ENCODE data around the gene FANK1.
A peak's percentile ranks its signal among the peaks of the same experiment; 100 is the strongest.

Gene FANK1

DNA sequence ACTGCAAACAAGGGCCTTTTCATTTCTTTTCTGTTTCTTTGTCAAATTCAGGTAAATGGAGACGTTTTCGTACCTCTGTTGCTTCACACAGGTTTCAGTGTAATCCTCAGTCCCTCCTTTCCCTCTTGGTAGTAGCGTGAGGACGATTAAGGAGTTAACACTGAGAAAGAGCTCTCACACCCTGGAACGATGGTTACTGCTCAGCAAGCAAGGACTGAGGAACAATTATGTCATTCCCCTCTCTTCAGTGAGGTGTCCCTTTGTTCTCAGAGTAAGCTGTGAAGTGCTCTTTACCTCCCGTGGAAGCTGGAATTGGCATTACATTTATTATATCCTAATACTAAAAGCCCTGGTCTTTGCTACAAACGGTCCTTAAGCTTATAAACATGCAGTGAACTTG is 95.9 kb downstream of the FANK1 start:
- DNase-seq, result no peak

- no peak for DNase-seq
Observed at GRCh38 chr10:125994601-125995000, 98.2 kb downstream of the FANK1 start.

GRCh38 chr10:125995726-125996304 is 99.5 kb downstream of the FANK1 start:
- DNase-seq, result no peak

GRCh38 chr10:125997586-125997985 is 101.2 kb downstream of the FANK1 start:
- DNase-seq, result no peak

DNA sequence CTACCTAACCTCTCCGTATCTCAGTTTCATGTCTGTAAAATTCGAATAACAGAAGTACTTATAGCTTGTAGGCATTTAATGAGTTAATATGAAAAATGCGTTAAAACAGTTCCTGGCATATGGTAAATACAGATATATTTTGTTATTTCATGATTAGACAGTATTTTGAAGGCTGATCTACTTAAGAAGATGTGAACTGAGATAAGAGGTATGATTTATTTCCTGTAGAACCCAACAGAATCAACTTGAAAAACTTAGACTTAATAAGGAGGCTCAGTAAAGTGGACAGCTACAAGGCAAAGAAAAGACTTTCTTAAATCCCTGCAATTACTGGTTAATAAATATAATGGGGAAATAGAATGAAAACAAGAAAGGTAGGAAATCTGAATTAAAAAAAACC is 103.3 kb downstream of the FANK1 start:
- DNase-seq, result no peak

DNA sequence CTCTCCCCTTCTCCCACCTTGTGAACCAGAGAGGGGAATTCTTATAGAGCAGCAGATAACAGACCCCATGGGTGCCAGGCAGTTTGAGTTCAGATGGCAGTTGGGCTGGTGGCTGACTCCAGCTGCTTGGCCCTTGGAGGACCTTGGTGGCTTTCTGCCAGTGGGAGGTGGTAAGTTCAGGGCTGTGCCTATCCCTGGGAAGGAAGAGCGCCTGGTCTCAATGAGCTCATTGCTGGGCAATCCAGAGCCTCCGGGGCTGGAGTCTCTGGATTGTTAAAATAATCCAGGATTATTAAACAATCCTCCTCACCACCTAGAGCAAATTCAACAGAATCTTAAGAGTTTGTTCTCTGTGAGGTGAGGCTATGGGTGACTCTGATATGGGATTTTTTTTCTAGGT is 105.2 kb downstream of the FANK1 start:
- DNase-seq, result no peak

- no peak for DNase-seq
Observed at GRCh38 chr10:126004752-126005151, 108.4 kb downstream of the FANK1 start.

DNA sequence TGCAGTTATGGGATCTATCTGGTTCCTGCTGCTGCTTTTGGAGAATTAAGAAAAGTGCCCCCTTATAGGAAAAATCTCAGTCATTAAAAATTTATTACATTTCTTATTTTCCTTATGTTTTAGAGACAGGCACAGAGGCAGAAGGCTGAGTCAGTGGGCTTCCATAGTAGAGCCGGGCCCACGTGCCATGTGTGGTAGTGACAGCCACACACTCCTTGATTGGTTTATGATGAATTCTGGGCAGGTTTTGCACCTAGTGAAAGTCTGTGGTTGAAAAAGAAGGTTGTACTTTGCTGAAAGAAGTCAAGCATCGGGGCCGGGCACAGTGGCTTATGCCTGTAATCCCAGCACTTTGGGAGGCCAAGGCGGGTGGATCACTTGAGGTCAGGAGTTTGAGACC is 109.9 kb downstream of the FANK1 start:
- DNase-seq, result no peak

DNA sequence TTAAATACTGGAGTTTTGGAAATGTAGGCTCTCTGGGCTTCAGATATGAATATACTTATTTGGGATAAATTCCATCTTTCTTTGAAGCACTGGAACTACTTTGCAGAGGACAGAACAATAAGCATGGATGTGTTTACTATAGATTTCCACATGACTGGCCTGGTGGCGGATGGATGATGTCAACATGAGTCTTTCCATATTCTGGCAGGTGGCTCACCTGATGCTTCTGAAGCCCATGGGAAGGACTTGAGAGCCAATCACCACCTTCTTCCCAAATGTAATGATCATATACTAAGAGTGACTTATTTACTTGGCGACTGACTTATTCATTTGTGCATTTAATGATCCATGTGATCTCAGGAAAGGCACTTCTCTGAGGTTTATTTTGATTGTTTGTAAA is 110.5 kb downstream of the FANK1 start:
- DNase-seq, result no peak

- no peak for DNase-seq
Observed at GRCh38 chr10:126009650-126010049, 113.3 kb downstream of the FANK1 start.

GRCh38 chr10:126011995-126012394 is 115.6 kb downstream of the FANK1 start:
- DNase-seq, result no peak

GRCh38 chr10:126012485-126012884 is 116.1 kb downstream of the FANK1 start:
- DNase-seq, result no peak

DNA sequence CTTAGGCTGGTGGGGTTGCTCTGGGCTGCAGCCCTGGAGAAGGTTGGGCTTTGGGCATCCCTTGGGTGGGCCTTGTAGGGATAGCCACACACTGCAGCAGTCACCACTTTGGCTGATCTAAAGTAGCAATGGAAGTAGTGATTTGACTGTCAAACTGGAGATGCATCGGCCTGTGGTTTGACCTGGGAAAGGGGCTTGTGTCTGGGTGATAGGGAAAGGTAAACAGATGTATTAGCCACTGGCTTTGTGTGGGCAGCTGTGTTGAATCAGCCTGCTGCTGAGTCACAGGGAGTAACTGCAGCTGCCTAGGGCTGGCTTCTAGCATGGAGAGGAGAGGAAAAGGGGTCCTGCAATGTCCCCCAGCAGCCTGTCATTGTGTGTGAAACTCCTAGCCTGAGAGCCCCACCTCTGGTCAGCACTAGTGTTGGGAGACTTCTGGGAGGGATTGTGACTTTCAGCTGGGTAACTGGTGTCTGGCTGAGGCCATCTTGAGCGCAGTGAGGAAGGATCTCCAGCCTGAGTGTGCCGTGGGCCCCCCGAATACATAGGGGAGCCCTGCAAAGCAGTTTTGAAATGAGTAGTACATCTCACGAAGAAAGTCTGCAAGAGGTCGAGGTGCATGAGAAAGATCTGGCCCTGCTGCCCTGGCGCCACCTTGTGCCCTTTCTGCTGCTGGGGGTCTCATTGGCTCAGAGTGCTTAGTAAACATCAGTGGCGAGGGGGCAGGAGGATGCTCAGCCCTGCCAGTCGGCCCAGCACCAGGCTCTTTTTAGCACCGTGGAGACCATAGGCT is 117.3 kb downstream of the FANK1 start:
- DNase-seq, result peak; percentile 49

DNA sequence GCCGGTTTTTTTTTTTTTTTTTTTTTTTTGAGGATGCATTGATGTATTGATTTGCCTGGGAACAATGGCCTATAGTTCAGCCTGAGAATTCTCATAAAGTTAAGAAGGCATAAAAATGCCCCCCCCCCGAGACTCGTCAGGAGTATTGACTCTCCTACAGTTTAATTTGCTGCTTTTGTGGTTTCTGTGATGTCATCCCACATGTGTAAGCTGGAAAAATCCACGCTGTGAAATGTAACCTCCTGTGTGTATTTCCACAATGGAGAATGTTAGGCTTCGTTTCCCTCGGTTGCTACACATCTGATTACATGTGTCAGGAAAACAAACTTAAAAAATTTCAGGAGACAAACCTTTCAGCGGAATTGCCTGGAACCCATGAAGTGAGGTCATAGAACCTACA is 117.9 kb downstream of the FANK1 start:
- DNase-seq, result no peak

DNA sequence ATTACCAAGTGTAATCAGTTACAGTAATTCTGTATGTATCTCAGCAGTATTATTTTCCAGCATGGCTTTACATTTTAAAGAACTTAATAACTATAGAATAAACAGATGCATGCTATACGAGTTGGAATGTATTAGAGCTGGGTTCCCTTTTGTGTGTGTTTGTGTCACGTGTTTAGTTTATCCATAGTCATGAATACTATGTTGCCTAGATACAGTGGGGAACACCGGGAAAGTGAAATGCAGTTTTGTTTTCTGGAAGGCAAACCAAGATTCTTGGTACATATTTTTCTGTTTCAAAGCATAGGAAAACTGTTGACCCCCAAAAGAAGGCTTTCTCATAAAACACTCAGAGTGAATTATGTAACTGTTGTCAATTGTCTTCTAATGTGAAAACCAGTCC is 119.0 kb downstream of the FANK1 start:
- no peak for DNase-seq

DNA sequence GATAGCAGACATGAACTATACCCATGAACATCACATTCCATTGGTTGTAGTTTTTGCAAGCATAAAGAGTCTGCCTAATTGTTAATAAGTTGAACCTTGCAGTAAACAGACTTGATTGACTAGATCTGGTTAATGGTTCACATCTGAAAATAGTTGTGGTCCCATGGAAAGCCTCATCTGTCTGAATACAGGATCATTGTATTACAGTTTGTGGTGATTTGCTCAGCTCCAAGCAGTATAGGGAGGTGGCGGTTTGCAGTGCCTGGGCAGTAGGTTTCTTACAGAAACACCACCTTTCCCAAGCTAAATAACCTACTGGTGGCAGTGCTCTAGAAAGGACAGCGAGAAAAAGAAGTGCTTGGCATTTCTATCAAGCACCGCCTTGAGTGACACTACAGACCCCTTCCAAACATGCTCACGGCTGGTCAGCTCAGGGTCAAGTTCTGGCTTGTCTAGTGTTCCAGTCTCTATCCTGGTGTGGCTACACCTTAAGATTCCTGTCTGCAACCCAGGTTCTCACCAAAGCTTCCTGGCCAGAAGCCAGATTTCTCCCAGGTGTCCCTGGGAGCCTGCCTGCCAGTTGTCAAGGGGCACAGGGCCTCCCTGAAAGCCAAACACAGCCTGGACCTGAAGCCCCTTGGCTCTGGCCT is 119.9 kb downstream of the FANK1 start:
- DNase-seq, result no peak

DNA sequence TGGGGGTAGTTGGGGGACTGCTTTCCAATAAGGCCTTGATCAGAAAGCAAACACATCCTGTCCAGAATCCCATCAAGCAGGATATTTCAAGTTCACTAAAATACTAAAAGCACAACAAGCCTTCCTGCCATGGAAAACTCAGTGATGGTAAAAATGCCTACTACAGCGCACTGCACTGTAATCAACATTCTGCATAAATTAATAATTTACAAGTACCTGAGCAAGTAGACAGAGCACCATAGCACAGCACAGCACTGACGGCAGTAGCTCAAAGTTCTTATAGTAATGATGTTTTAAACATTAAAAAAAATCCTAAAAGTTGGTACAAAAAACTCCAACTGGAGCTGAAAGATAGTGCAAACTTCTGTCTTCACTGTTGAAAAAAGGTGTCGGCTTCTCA is 120.5 kb downstream of the FANK1 start:
- no peak for DNase-seq

GRCh38 chr10:126017961-126018560 is 121.7 kb downstream of the FANK1 start:
- DNase-seq, result no peak

GRCh38 chr10:126021833-126022500 is 125.6 kb downstream of the FANK1 start:
- DNase-seq, result no peak

DNA sequence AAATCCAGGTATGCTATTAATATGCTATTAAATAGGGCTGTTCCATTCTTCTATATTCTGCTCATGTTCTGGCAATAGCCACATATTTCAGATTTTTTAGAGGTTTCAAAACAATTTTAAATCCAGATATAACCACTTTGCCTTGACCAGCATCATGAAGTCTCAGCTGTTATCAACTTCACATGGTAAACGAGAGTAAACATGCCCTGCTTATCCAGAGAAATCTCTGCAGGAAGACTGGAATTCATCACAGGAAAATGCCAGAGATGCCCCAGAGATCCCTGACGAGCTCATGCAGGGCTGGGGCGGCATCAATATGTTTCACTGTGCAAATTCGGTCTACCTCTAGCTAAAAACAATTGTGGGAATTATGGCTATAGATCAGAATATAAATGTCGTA is 126.5 kb downstream of the FANK1 start:
- DNase-seq, result no peak

- DNase-seq, result no peak
Observed at GRCh38 chr10:126027692-126028091, 131.3 kb downstream of the FANK1 start.

GRCh38 chr10:126029999-126030398 is 133.6 kb downstream of the FANK1 start:
- no peak for DNase-seq

DNA sequence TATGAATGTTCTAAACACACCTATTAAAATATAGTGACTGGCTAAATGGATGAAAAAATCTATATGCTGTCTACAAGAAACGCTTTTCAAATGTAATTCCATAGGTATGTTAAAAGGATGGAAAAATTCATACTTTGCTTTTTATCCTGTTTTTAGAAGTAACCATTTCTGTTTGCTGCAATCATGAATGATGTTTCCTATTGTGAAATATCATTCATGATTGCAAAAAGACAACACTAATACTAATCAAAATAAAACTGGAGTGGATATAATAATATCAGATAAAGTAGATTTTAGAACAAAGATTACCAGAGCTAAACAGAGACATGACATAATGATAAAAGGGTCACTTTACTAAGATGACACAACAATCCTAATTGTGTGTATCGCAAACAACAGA is 138.2 kb downstream of the FANK1 start:
- no peak for DNase-seq

Measured in stimulated activated CD8-positive, alpha-beta memory T cell treated with anti-CD3 and anti-CD28 coated beads, Interleukin-4, amount 100 ng/mL, for 48 hours (primary cell).